ENCODE data around the gene PPFIA2.

PPFIA2 gene
- 0 to 0.13 reads per million in 2 experiments for total RNA-seq

GRCh38 chr12:81759190-81760051 lies at the start of gene PPFIA2:
PPFIA2 (minus strand) TSS chr12:81759350.
- no peak for DNase-seq (ENCODE audit: low read depth)

- no peak for DNase-seq (ENCODE audit: low read depth)
Observed at GRCh38 chr12:81800298-81801148, 41.4 kb upstream of the PPFIA2 start.

- DNase-seq (ENCODE audit: low read depth) = no peak
Observed at GRCh38 chr12:81798294-81798693, 39.1 kb upstream of the PPFIA2 start.

GRCh38 chr12:81797100-81797499 lies 38.0 kb upstream of the PPFIA2 start:
- no peak for DNase-seq (ENCODE audit: low read depth)

- no peak for DNase-seq (ENCODE audit: low read depth)
Observed at GRCh38 chr12:81792666-81793065, 33.5 kb upstream of the PPFIA2 start.

- DNase-seq (ENCODE audit: low read depth) = no peak
Observed at GRCh38 chr12:81779216-81779615, 20.1 kb upstream of the PPFIA2 start.

- no peak for DNase-seq (ENCODE audit: low read depth)
Observed at GRCh38 chr12:81778719-81779118, 19.6 kb upstream of the PPFIA2 start.

GRCh38 chr12:81758421-81759189 lies 545 bp downstream of the PPFIA2 start:
- DNase-seq (ENCODE audit: low read depth) = no peak

- no peak for DNase-seq (ENCODE audit: low read depth)
Observed at GRCh38 chr12:81757731-81758365, 1.3 kb downstream of the PPFIA2 start.

GRCh38 chr12:81729781-81730180 lies 29.4 kb downstream of the PPFIA2 start:
- DNase-seq (ENCODE audit: low read depth) = no peak

- no peak for DNase-seq (ENCODE audit: low read depth)
Observed at GRCh38 chr12:81727391-81727790, 31.8 kb downstream of the PPFIA2 start.

- DNase-seq (ENCODE audit: low read depth) = no peak
Observed at GRCh38 chr12:81726634-81727033, 32.5 kb downstream of the PPFIA2 start.

- no peak for DNase-seq (ENCODE audit: low read depth)
Observed at GRCh38 chr12:81723361-81723760, 35.8 kb downstream of the PPFIA2 start.

GRCh38 chr12:81722004-81722403 lies 37.1 kb downstream of the PPFIA2 start:
- DNase-seq (ENCODE audit: low read depth) = no peak

- DNase-seq (ENCODE audit: low read depth) = no peak
Observed at GRCh38 chr12:81718616-81719015, 40.5 kb downstream of the PPFIA2 start.

- no peak for DNase-seq (ENCODE audit: low read depth)
Observed at GRCh38 chr12:81712536-81712935, 46.6 kb downstream of the PPFIA2 start.

- no peak for DNase-seq (ENCODE audit: low read depth)
Observed at GRCh38 chr12:81705586-81705985, 53.6 kb downstream of the PPFIA2 start.

- no peak for DNase-seq (ENCODE audit: low read depth)
Observed at GRCh38 chr12:81699551-81699950, 59.6 kb downstream of the PPFIA2 start.

- DNase-seq (ENCODE audit: low read depth) = no peak
Observed at GRCh38 chr12:81692008-81692407, 67.1 kb downstream of the PPFIA2 start.

GRCh38 chr12:81683881-81684280 lies 75.3 kb downstream of the PPFIA2 start:
- DNase-seq (ENCODE audit: low read depth) = no peak

- DNase-seq (ENCODE audit: low read depth) = no peak
Observed at GRCh38 chr12:81679614-81680013, 79.5 kb downstream of the PPFIA2 start.

- DNase-seq (ENCODE audit: low read depth) = no peak
Observed at GRCh38 chr12:81670759-81671158, 88.4 kb downstream of the PPFIA2 start.

Data from T follicular helper cell (primary cell).